Subcutaneous adipose tissue (tissue), 4 donors: ENCODE data around the gene SETD1A. TPM values are rescaled to one million over a fixed set of nuclear protein-coding genes. Genes with fewer than 3 reads are reported as not detected.

Experiments
- CTCF ChIP-seq: fragments of 450-650 bp; IDR thresholded peaks from one replicate; pipeline ENCODE4 v1.5.1; 2016; ENCODE audit warnings: low read depth, mild to moderate bottlenecking, control low read depth, antibody characterized with exemption, moderate library complexity
- total RNA-seq, 4 donors: library from RNA; depleted of rRNA; stranded (reverse); fragments of >200 nt; gene quantifications; one replicate each; pipeline ENCODE4 v1.1.0, GENCODE V29; 2016

SETD1A gene
- total RNA-seq, 4 donors from 2014 or later = 3.9 to 10.5 (median 5.3) TPM

- no peak for TF ChIP-seq CTCF
Measured at GRCh38 chr16:30951193-30951592, 6.4 kb upstream of the SETD1A start.

- no peak for TF ChIP-seq CTCF
Measured at GRCh38 chr16:30951750-30952149, 5.8 kb upstream of the SETD1A start.

- TF ChIP-seq CTCF = no peak
Measured at GRCh38 chr16:30953111-30953510, 4.4 kb upstream of the SETD1A start.

GRCh38 chr16:30953511-30954124 lies 3.9 kb upstream of the SETD1A start:
- no peak for TF ChIP-seq CTCF

GRCh38 chr16:30954993-30955392 lies 2.6 kb upstream of the SETD1A start:
- no peak for TF ChIP-seq CTCF

- TF ChIP-seq CTCF = no peak
Measured at GRCh38 chr16:30956601-30957455, 726 bp upstream of the SETD1A start.

- TF ChIP-seq CTCF = no peak
Measured at GRCh38 chr16:30958175-30959079, 873 bp downstream of the SETD1A start.
